GM23338 (cell line): ENCODE measurements around the gene STPG1. TPM values are rescaled to one million over a fixed set of nuclear protein-coding genes. Genes with fewer than 3 reads are reported as not detected.

Source experiments
- ATAC-seq: fragments of 200-7000 bp; cut with Tn5 transposase; 3 replicates; pipeline ENCODE4 v1.9.1; 2020
- DNase-seq: peaks from one replicate; pipeline ENCODE4 v3.0.0-alpha.2; 2015; ENCODE audit warnings: low spot score
- H2AFZ ChIP-seq: fragments of 200-600 bp; sonication (generic); 2 replicates; pipeline ENCODE4 v1.8.0; 2016; ENCODE audit warnings: antibody characterized with exemption, mild to moderate bottlenecking, moderate library complexity
- H3F3A ChIP-seq: fragments of 200-600 bp; sonication (generic); replicated peaks from 2 replicates; pipeline ENCODE4 v1.8.0; 2017; ENCODE audit warnings: antibody characterized with exemption, mixed run types, low read depth
- H3K27ac ChIP-seq: fragments of 200-600 bp; sonication (generic); 2 replicates; pipeline ENCODE4 v1.6.1; 2016; ENCODE audit warnings: low read depth
- H3K27me3 ChIP-seq: fragments of 200-600 bp; sonication (generic); 2 replicates; pipeline ENCODE4 v1.8.0; 2016; ENCODE audit warnings: mild to moderate bottlenecking, mixed run types, moderate library complexity; ENCODE audit not compliant: insufficient read depth
- H3K36me3 ChIP-seq: fragments of 200-600 bp; sonication (generic); 2 replicates; pipeline ENCODE4 v1.8.0; 2016; ENCODE audit warnings: mild to moderate bottlenecking; ENCODE audit not compliant: insufficient read depth
- H3K4me1 ChIP-seq: fragments of 200-600 bp; sonication (generic); 2 replicates; pipeline ENCODE4 v1.8.0; 2016; ENCODE audit warnings: mild to moderate bottlenecking, moderate library complexity; ENCODE audit not compliant: insufficient read depth
- H3K4me2 ChIP-seq: fragments of 200-600 bp; sonication (generic); 2 replicates; pipeline ENCODE4 v1.7.1; 2017; ENCODE audit warnings: mixed run types
- H3K4me3 ChIP-seq: fragments of 200-600 bp; sonication (generic); 2 replicates; pipeline ENCODE4 v1.6.1; 2016; ENCODE audit warnings: mixed run types
- H3K79me2 ChIP-seq: fragments of 200-600 bp; sonication (generic); replicated peaks from 2 replicates; pipeline ENCODE4 v1.8.0; 2017; ENCODE audit warnings: mild to moderate bottlenecking; ENCODE audit not compliant: insufficient read depth
- H3K9me2 ChIP-seq: fragments of 200-600 bp; sonication (generic); 2 replicates; pipeline ENCODE4 v1.8.0; 2017; ENCODE audit not compliant: insufficient read depth
- H4K20me1 ChIP-seq: fragments of 200-600 bp; sonication (generic); replicated peaks from 2 replicates; pipeline ENCODE4 v1.8.0; 2017; ENCODE audit warnings: mild to moderate bottlenecking; ENCODE audit not compliant: insufficient read depth
- H3K27ac Mint-ChIP-seq: 2 replicates; pipeline ENCODE4 v1.8.0; 2020; ENCODE audit warnings: inconsistent platforms, mild to moderate bottlenecking, moderate library complexity, mixed read lengths
- H3K27me3 Mint-ChIP-seq: 3 replicates; pipeline ENCODE4 v1.8.0; 2022; ENCODE audit warnings: low read depth, mild to moderate bottlenecking, moderate library complexity, mixed read lengths, inconsistent platforms; ENCODE audit not compliant: insufficient read depth, poor library complexity
- H3K36me3 Mint-ChIP-seq: 3 replicates; pipeline ENCODE4 v1.8.0; 2021; ENCODE audit warnings: low read depth, mild to moderate bottlenecking, inconsistent platforms, moderate library complexity, mixed read lengths
- H3K4me1 Mint-ChIP-seq: 3 replicates; pipeline ENCODE4 v1.8.0; 2020; ENCODE audit warnings: mild to moderate bottlenecking, inconsistent platforms, mixed read lengths
- H3K4me3 Mint-ChIP-seq: 3 replicates; pipeline ENCODE4 v1.8.0; 2021; ENCODE audit warnings: moderate library complexity, mild to moderate bottlenecking, inconsistent platforms, mixed read lengths
- H3K9me3 Mint-ChIP-seq: 3 replicates; pipeline ENCODE4 v1.8.0; 2020; ENCODE audit warnings: moderate library complexity, mild to moderate bottlenecking, inconsistent platforms, mixed read lengths
- CREB1 ChIP-seq: fragments of 250-450 bp; sonication (Bioruptor Pico); IDR thresholded peaks from 2 replicates; pipeline ENCODE4 v1.5.0; 2020; ENCODE audit warnings: low read depth, mild to moderate bottlenecking, moderate library complexity
- EZH2 ChIP-seq: fragments of 200-600 bp; sonication (generic); IDR thresholded peaks from one replicate; pipeline ENCODE4 v1.8.0; 2017; ENCODE audit warnings: antibody characterized with exemption, mild to moderate bottlenecking, low read depth; ENCODE audit not compliant: unreplicated experiment
- EZH2phosphoT487 ChIP-seq: fragments of 200-600 bp; sonication (generic); IDR thresholded peaks from one replicate; pipeline ENCODE4 v1.8.1; 2018; ENCODE audit warnings: antibody characterized with exemption; ENCODE audit not compliant: unreplicated experiment
- JUNB ChIP-seq: IDR thresholded peaks from one replicate; pipeline ENCODE4 v1.6.1; 2016; ENCODE audit warnings: antibody characterized with exemption; ENCODE audit not compliant: unreplicated experiment
- NANOG ChIP-seq: IDR thresholded peaks from 2 replicates; pipeline ENCODE4 v1.6.1; 2016; ENCODE audit warnings: antibody characterized with exemption, borderline replicate concordance
- POLR2AphosphoS5 ChIP-seq: IDR thresholded peaks from 2 replicates; pipeline ENCODE4 v1.6.1; 2016; ENCODE audit warnings: antibody characterized with exemption, low read depth
- STAT1 ChIP-seq: IDR thresholded peaks from one replicate; pipeline ENCODE4 v1.6.1; 2016; ENCODE audit warnings: antibody characterized with exemption; ENCODE audit not compliant: unreplicated experiment
- ZNF114 ChIP-seq: fragments of 250-450 bp; sonication (Bioruptor Pico); IDR thresholded peaks from 2 replicates; pipeline ENCODE4 v1.5.0; 2020; ENCODE audit warnings: mild to moderate bottlenecking, moderate library complexity
- ZNF331 ChIP-seq: fragments of 250-450 bp; sonication (Bioruptor Pico); IDR thresholded peaks from 2 replicates; pipeline ENCODE4 v1.5.0; 2020; ENCODE audit warnings: low read depth, mild to moderate bottlenecking, moderate library complexity
- polyA plus RNA-seq: library from polyadenylated mRNA; unstranded; fragments of >200 nt; fragmentation: Nextera tagmentation; extraction: Ambion mirVana; gene quantifications from 2 replicates; pipeline ENCODE4 v1.2.1, GENCODE V29; 2016
- total RNA-seq: library from RNA; depleted of rRNA; stranded (reverse); fragments of >200 nt; shearing (Covaris generic); gene quantifications from 2 replicates; pipeline ENCODE4 v1.2.3, GENCODE V29; 2014
- TF ChIP-seq, protein P1 (sequence below): fragments of 250-450 bp; sonication (Bioruptor Pico); IDR thresholded peaks from 2 replicates; pipeline ENCODE4 v1.5.0; 2020; ENCODE audit warnings: mild to moderate bottlenecking, moderate library complexity
- TF ChIP-seq, protein P2 (sequence below), 2 experiments: fragments of 200-600 bp in 1 of 2; sonication (generic) in 1 of 2; conservative IDR thresholded peaks; 2 replicates each; pipeline versions ENCODE4 v1.5.1 to v1.6.1; 2016 to 2017; ENCODE audit warnings: antibody characterized with exemption in 2 of 2, low read depth in 2 of 2, mild to moderate bottlenecking in 2 of 2, moderate library complexity in 1 of 2
- TF ChIP-seq, protein P3 (sequence below): IDR thresholded peaks from one replicate; pipeline ENCODE4 v1.6.1; 2018; ENCODE audit warnings: antibody characterized with exemption; ENCODE audit not compliant: unreplicated experiment

Gene STPG1
- total and polyA plus RNA-seq, 2 experiments from 2014 or later: 8.2 to 11.4 TPM

DNA sequence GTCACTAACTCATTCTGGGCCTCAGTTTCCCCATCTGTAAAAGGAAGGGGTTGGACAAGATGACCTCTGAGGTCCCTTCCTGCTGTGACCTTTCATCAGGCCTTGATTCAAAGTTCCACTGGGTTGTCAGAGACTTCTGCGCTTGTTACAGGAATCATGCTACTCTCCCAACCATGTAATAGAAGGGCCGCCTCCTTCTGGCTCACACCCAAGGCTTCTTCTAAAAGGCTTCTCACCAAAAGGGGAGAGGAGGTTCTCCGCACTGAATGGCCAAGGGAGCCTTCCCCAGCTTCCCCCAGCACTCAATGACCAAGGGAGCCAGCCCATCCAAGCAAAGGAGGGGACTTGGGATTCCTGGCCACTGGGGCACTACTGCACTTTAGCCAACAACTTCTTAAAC lies 51.8 kb downstream of the STPG1 start:
- Mint-ChIP-seq H3K27ac (no peak overlapping the region), H3K27me3 (peaks cover 2% of the 10 kb centered on the region), H3K4me3 (no peak overlapping the region), H3K9me3 (no peaks in the 10 kb centered on the region), H3K4me1 (peaks cover 6% of the 10 kb centered on the region; the same call in 1 of the 3 replicates), H3K36me3 (peaks cover 4% of the 10 kb centered on the region; the same call in 2 of the 3 replicates)
- no peaks in the 10 kb centered on the region for H3K36me3 ChIP-seq
- H3K4me2 ChIP-seq: no peak overlapping the region
- no peaks in the 10 kb centered on the region for H3K9me2 ChIP-seq
- H3K4me3 ChIP-seq: no peak overlapping the region
- H3F3A ChIP-seq: no peaks in the 10 kb centered on the region
- no peaks in the 10 kb centered on the region for H3K27me3 ChIP-seq
- no peaks in the 10 kb centered on the region for H3K79me2 ChIP-seq
- TF ChIP-seq CREB1 (CRISPR knock-in tag): no peak
- no peak for TF ChIP-seq ZNF114 (CRISPR knock-in tag)
- TF ChIP-seq, protein P1, sequence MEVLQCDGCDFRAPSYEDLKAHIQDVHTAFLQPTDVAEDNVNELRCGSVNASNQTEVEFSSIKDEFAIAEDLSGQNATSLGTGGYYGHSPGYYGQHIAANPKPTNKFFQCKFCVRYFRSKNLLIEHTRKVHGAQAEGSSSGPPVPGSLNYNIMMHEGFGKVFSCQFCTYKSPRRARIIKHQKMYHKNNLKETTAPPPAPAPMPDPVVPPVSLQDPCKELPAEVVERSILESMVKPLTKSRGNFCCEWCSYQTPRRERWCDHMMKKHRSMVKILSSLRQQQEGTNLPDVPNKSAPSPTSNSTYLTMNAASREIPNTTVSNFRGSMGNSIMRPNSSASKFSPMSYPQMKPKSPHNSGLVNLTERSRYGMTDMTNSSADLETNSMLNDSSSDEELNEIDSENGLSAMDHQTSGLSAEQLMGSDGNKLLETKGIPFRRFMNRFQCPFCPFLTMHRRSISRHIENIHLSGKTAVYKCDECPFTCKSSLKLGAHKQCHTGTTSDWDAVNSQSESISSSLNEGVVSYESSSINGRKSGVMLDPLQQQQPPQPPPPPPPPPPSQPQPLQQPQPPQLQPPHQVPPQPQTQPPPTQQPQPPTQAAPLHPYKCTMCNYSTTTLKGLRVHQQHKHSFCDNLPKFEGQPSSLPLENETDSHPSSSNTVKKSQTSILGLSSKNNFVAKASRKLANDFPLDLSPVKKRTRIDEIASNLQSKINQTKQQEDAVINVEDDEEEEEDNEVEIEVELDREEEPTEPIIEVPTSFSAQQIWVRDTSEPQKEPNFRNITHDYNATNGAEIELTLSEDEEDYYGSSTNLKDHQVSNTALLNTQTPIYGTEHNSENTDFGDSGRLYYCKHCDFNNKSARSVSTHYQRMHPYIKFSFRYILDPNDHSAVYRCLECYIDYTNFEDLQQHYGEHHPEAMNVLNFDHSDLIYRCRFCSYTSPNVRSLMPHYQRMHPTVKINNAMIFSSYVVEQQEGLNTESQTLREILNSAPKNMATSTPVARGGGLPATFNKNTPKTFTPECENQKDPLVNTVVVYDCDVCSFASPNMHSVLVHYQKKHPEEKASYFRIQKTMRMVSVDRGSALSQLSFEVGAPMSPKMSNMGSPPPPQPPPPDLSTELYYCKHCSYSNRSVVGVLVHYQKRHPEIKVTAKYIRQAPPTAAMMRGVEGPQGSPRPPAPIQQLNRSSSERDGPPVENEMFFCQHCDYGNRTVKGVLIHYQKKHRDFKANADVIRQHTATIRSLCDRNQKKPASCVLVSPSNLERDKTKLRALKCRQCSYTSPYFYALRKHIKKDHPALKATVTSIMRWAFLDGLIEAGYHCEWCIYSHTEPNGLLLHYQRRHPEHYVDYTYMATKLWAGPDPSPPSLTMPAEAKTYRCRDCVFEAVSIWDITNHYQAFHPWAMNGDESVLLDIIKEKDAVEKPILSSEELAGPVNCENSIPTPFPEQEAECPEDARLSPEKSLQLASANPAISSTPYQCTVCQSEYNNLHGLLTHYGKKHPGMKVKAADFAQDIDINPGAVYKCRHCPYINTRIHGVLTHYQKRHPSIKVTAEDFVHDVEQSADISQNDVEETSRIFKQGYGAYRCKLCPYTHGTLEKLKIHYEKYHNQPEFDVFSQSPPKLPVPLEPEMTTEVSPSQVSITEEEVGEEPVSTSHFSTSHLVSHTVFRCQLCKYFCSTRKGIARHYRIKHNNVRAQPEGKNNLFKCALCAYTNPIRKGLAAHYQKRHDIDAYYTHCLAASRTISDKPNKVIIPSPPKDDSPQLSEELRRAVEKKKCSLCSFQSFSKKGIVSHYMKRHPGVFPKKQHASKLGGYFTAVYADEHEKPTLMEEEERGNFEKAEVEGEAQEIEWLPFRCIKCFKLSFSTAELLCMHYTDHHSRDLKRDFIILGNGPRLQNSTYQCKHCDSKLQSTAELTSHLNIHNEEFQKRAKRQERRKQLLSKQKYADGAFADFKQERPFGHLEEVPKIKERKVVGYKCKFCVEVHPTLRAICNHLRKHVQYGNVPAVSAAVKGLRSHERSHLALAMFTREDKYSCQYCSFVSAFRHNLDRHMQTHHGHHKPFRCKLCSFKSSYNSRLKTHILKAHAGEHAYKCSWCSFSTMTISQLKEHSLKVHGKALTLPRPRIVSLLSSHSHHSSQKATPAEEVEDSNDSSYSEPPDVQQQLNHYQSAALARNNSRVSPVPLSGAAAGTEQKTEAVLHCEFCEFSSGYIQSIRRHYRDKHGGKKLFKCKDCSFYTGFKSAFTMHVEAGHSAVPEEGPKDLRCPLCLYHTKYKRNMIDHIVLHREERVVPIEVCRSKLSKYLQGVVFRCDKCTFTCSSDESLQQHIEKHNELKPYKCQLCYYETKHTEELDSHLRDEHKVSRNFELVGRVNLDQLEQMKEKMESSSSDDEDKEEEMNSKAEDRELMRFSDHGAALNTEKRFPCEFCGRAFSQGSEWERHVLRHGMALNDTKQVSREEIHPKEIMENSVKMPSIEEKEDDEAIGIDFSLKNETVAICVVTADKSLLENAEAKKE: no peak
- TF ChIP-seq, protein P2, sequence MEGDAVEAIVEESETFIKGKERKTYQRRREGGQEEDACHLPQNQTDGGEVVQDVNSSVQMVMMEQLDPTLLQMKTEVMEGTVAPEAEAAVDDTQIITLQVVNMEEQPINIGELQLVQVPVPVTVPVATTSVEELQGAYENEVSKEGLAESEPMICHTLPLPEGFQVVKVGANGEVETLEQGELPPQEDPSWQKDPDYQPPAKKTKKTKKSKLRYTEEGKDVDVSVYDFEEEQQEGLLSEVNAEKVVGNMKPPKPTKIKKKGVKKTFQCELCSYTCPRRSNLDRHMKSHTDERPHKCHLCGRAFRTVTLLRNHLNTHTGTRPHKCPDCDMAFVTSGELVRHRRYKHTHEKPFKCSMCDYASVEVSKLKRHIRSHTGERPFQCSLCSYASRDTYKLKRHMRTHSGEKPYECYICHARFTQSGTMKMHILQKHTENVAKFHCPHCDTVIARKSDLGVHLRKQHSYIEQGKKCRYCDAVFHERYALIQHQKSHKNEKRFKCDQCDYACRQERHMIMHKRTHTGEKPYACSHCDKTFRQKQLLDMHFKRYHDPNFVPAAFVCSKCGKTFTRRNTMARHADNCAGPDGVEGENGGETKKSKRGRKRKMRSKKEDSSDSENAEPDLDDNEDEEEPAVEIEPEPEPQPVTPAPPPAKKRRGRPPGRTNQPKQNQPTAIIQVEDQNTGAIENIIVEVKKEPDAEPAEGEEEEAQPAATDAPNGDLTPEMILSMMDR (conservative IDR thresholded peaks at IDR 0.05; ENCODE audit: low read depth in 2 of 2): no peak
- TF ChIP-seq, protein P3, sequence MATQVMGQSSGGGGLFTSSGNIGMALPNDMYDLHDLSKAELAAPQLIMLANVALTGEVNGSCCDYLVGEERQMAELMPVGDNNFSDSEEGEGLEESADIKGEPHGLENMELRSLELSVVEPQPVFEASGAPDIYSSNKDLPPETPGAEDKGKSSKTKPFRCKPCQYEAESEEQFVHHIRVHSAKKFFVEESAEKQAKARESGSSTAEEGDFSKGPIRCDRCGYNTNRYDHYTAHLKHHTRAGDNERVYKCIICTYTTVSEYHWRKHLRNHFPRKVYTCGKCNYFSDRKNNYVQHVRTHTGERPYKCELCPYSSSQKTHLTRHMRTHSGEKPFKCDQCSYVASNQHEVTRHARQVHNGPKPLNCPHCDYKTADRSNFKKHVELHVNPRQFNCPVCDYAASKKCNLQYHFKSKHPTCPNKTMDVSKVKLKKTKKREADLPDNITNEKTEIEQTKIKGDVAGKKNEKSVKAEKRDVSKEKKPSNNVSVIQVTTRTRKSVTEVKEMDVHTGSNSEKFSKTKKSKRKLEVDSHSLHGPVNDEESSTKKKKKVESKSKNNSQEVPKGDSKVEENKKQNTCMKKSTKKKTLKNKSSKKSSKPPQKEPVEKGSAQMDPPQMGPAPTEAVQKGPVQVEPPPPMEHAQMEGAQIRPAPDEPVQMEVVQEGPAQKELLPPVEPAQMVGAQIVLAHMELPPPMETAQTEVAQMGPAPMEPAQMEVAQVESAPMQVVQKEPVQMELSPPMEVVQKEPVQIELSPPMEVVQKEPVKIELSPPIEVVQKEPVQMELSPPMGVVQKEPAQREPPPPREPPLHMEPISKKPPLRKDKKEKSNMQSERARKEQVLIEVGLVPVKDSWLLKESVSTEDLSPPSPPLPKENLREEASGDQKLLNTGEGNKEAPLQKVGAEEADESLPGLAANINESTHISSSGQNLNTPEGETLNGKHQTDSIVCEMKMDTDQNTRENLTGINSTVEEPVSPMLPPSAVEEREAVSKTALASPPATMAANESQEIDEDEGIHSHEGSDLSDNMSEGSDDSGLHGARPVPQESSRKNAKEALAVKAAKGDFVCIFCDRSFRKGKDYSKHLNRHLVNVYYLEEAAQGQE: no peak
- TF ChIP-seq JUNB: no peak
- TF ChIP-seq STAT1: no peak
- no peak for TF ChIP-seq POLR2AphosphoS5
- no peak for TF ChIP-seq ZNF331 (CRISPR knock-in tag)
- TF ChIP-seq EZH2: no peak
- no peak for TF ChIP-seq EZH2phosphoT487
- no peak for TF ChIP-seq NANOG
- no peaks in the 10 kb centered on the region for H3K4me1 ChIP-seq
- no peaks in the 10 kb centered on the region for H4K20me1 ChIP-seq
- ATAC-seq (no peak), DNase-seq (no peak)
- no peak overlapping the region for H3K27ac ChIP-seq
- no peak overlapping the region for H2AFZ ChIP-seq
